ENCODE results near the gene GRID1.
"Not testable (repeated sequence)": the region's sequence is repeated elsewhere in the genome, so short reads cannot be mapped to it uniquely, and the experiment has no call there.

DNA sequence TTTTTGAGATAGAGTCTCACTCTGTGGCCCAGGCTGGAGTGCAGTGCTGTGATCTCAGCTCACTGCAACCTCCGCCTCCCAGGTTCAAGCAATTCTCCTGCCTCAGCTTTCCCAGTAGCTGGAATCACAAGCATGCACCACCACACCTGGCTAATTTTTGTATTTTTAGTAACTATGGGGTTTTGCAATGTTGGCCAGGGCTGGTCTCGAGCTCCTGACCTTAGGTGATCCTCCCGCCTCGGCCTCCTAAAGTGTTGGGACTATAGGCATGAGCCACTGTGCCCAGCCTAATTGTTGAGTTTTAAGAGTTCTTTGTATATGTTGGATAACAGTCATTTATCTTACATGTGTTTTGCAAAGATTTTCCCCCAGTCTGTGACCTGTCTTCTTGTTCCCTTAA, 667.5 kb downstream of the GRID1 start:
- TF ChIP-seq EZH2 (IDR thresholded peaks at IDR 0.05; ENCODE audit: insufficient read depth, poor library complexity, severe bottlenecking); EZH2phosphoT487 (IDR thresholded peaks at IDR 0.05; ENCODE audit: insufficient read depth, low read depth): not testable (repeated sequence)
